GM23338 (cell line): ENCODE measurements around the gene HOXA3. TPM values are rescaled to one million over a fixed set of nuclear protein-coding genes. Genes with fewer than 3 reads are reported as not detected.

Experiments
- ATAC-seq: fragments of 200-7000 bp; cut with Tn5 transposase; 3 replicates; pipeline ENCODE4 v1.9.1; 2020
- DNase-seq: peaks from one replicate; pipeline ENCODE4 v3.0.0-alpha.2; 2015; ENCODE audit warnings: low spot score
- H2AFZ ChIP-seq: fragments of 200-600 bp; sonication (generic); 2 replicates; pipeline ENCODE4 v1.8.0; 2016; ENCODE audit warnings: antibody characterized with exemption, mild to moderate bottlenecking, moderate library complexity
- H3F3A ChIP-seq: fragments of 200-600 bp; sonication (generic); replicated peaks from 2 replicates; pipeline ENCODE4 v1.8.0; 2017; ENCODE audit warnings: antibody characterized with exemption, mixed run types, low read depth
- H3K27ac ChIP-seq: fragments of 200-600 bp; sonication (generic); 2 replicates; pipeline ENCODE4 v1.6.1; 2016; ENCODE audit warnings: low read depth
- H3K27me3 ChIP-seq: fragments of 200-600 bp; sonication (generic); 2 replicates; pipeline ENCODE4 v1.8.0; 2016; ENCODE audit warnings: mild to moderate bottlenecking, mixed run types, moderate library complexity; ENCODE audit not compliant: insufficient read depth
- H3K36me3 ChIP-seq: fragments of 200-600 bp; sonication (generic); 2 replicates; pipeline ENCODE4 v1.8.0; 2016; ENCODE audit warnings: mild to moderate bottlenecking; ENCODE audit not compliant: insufficient read depth
- H3K4me1 ChIP-seq: fragments of 200-600 bp; sonication (generic); 2 replicates; pipeline ENCODE4 v1.8.0; 2016; ENCODE audit warnings: mild to moderate bottlenecking, moderate library complexity; ENCODE audit not compliant: insufficient read depth
- H3K4me2 ChIP-seq: fragments of 200-600 bp; sonication (generic); 2 replicates; pipeline ENCODE4 v1.7.1; 2017; ENCODE audit warnings: mixed run types
- H3K4me3 ChIP-seq: fragments of 200-600 bp; sonication (generic); 2 replicates; pipeline ENCODE4 v1.6.1; 2016; ENCODE audit warnings: mixed run types
- H3K79me2 ChIP-seq: fragments of 200-600 bp; sonication (generic); replicated peaks from 2 replicates; pipeline ENCODE4 v1.8.0; 2017; ENCODE audit warnings: mild to moderate bottlenecking; ENCODE audit not compliant: insufficient read depth
- H3K9me2 ChIP-seq: fragments of 200-600 bp; sonication (generic); 2 replicates; pipeline ENCODE4 v1.8.0; 2017; ENCODE audit not compliant: insufficient read depth
- H4K20me1 ChIP-seq: fragments of 200-600 bp; sonication (generic); replicated peaks from 2 replicates; pipeline ENCODE4 v1.8.0; 2017; ENCODE audit warnings: mild to moderate bottlenecking; ENCODE audit not compliant: insufficient read depth
- H3K27ac Mint-ChIP-seq: 2 replicates; pipeline ENCODE4 v1.8.0; 2020; ENCODE audit warnings: inconsistent platforms, mild to moderate bottlenecking, moderate library complexity, mixed read lengths
- H3K27me3 Mint-ChIP-seq: 3 replicates; pipeline ENCODE4 v1.8.0; 2022; ENCODE audit warnings: low read depth, mild to moderate bottlenecking, moderate library complexity, mixed read lengths, inconsistent platforms; ENCODE audit not compliant: insufficient read depth, poor library complexity
- H3K36me3 Mint-ChIP-seq: 3 replicates; pipeline ENCODE4 v1.8.0; 2021; ENCODE audit warnings: low read depth, mild to moderate bottlenecking, inconsistent platforms, moderate library complexity, mixed read lengths
- H3K4me1 Mint-ChIP-seq: 3 replicates; pipeline ENCODE4 v1.8.0; 2020; ENCODE audit warnings: mild to moderate bottlenecking, inconsistent platforms, mixed read lengths
- H3K4me3 Mint-ChIP-seq: 3 replicates; pipeline ENCODE4 v1.8.0; 2021; ENCODE audit warnings: moderate library complexity, mild to moderate bottlenecking, inconsistent platforms, mixed read lengths
- H3K9me3 Mint-ChIP-seq: 3 replicates; pipeline ENCODE4 v1.8.0; 2020; ENCODE audit warnings: moderate library complexity, mild to moderate bottlenecking, inconsistent platforms, mixed read lengths
- EZH2 ChIP-seq: fragments of 200-600 bp; sonication (generic); IDR thresholded peaks from one replicate; pipeline ENCODE4 v1.8.0; 2017; ENCODE audit warnings: antibody characterized with exemption, mild to moderate bottlenecking, low read depth; ENCODE audit not compliant: unreplicated experiment
- EZH2phosphoT487 ChIP-seq: fragments of 200-600 bp; sonication (generic); IDR thresholded peaks from one replicate; pipeline ENCODE4 v1.8.1; 2018; ENCODE audit warnings: antibody characterized with exemption; ENCODE audit not compliant: unreplicated experiment
- JUNB ChIP-seq: IDR thresholded peaks from one replicate; pipeline ENCODE4 v1.6.1; 2016; ENCODE audit warnings: antibody characterized with exemption; ENCODE audit not compliant: unreplicated experiment
- ZNF331 ChIP-seq: fragments of 250-450 bp; sonication (Bioruptor Pico); IDR thresholded peaks from 2 replicates; pipeline ENCODE4 v1.5.0; 2020; ENCODE audit warnings: low read depth, mild to moderate bottlenecking, moderate library complexity
- polyA plus RNA-seq: library from polyadenylated mRNA; unstranded; fragments of >200 nt; fragmentation: Nextera tagmentation; extraction: Ambion mirVana; gene quantifications from 2 replicates; pipeline ENCODE4 v1.2.1, GENCODE V29; 2016
- total RNA-seq: library from RNA; depleted of rRNA; stranded (reverse); fragments of >200 nt; shearing (Covaris generic); gene quantifications from 2 replicates; pipeline ENCODE4 v1.2.3, GENCODE V29; 2014
- TF ChIP-seq, protein P1 (sequence below): IDR thresholded peaks from 2 replicates; pipeline ENCODE4 v1.6.1; 2016; ENCODE audit warnings: antibody characterized with exemption

Gene HOXA3
- total and polyA plus RNA-seq, 2 experiments from 2014 or later = not detected

DNA sequence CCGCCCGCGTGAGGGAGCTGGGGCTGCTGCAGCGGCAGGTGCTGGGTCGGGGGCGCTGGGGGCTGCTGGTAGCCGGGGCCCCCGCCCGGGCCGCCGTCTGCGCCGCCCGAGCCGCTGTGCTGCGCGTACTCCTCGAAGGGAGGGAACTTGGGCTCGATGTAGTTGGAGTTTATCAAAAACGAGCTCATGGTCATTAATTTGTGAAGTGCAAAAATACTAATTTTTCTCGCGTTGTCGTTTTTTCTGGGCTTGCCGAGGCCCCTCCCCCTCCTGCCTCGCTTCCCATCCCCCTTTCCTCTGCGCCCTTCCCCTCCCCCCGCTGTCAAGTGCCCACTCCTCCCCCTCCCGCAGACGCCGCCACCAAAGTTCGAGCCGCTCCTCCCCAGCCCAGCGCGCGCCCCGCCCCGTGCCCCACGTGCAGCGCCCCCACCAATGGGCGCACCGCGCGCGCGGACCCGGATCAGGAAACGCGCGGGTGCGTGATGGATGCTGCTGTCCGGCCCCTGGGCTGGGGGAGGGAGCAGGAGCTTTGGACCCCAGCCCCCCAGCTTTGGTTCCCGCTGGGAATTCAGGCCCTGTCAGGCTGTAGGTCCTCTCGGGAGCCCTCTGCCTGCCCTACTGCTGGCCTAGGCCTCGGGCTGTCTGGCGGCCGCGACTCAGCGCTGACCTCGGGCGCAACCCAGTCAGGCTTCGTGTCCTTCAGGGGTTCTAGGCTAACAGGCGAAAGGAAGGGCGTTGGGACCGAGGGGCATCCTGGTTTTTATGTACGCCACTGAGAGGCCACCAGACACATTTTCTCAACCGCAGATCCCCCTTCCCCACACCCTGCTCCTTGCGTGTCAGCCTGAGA is 21.6 kb downstream of the HOXA3 start, which contains the start of gene HOXA4:
TSS of gene HOXA4 (minus strand) at position 218 of the 850 bp plus-strand sequence. CDS start at position 194, 24 bp downstream.
- Histone ChIP-seq H3F3A (peaks cover 55% of the 10 kb centered on the region), H3K79me2 (no peaks in the 10 kb centered on the region), H2AFZ (peak within 1 kb of the TSS; percentile 56; the same call in 1 of the 2 replicates), H3K36me3 (no peaks in the 10 kb centered on the region), H3K27ac (no peak within 1 kb of the TSS), H3K4me2 (peak within 1 kb of the TSS; percentile 84), H3K9me2 (no peaks in the 10 kb centered on the region), H4K20me1 (peaks cover 71% of the 10 kb centered on the region), H3K27me3 (peaks cover 100% of the 10 kb centered on the region), H3K4me3 (peak within 1 kb of the TSS; percentile 62), H3K4me1 (peaks cover 11% of the 10 kb centered on the region; the same call in 1 of the 2 replicates)
- Mint-ChIP-seq H3K4me3 (peak within 1 kb of the TSS; percentile 53), H3K36me3 (no peaks in the 10 kb centered on the region), H3K27ac (no peak within 1 kb of the TSS), H3K4me1 (no peaks in the 10 kb centered on the region; the same call in 2 of the 3 replicates), H3K27me3 (peaks cover 96% of the 10 kb centered on the region), H3K9me3 (no peaks in the 10 kb centered on the region; the same call in 2 of the 3 replicates)
- DNase-seq (peak; percentile 89), ATAC-seq (peak; percentile 83)
- TF ChIP-seq, protein P1, sequence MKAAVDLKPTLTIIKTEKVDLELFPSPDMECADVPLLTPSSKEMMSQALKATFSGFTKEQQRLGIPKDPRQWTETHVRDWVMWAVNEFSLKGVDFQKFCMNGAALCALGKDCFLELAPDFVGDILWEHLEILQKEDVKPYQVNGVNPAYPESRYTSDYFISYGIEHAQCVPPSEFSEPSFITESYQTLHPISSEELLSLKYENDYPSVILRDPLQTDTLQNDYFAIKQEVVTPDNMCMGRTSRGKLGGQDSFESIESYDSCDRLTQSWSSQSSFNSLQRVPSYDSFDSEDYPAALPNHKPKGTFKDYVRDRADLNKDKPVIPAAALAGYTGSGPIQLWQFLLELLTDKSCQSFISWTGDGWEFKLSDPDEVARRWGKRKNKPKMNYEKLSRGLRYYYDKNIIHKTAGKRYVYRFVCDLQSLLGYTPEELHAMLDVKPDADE = no peak
- TF ChIP-seq EZH2phosphoT487 (peak; percentile 84), EZH2 (peak; percentile 89)

DNA sequence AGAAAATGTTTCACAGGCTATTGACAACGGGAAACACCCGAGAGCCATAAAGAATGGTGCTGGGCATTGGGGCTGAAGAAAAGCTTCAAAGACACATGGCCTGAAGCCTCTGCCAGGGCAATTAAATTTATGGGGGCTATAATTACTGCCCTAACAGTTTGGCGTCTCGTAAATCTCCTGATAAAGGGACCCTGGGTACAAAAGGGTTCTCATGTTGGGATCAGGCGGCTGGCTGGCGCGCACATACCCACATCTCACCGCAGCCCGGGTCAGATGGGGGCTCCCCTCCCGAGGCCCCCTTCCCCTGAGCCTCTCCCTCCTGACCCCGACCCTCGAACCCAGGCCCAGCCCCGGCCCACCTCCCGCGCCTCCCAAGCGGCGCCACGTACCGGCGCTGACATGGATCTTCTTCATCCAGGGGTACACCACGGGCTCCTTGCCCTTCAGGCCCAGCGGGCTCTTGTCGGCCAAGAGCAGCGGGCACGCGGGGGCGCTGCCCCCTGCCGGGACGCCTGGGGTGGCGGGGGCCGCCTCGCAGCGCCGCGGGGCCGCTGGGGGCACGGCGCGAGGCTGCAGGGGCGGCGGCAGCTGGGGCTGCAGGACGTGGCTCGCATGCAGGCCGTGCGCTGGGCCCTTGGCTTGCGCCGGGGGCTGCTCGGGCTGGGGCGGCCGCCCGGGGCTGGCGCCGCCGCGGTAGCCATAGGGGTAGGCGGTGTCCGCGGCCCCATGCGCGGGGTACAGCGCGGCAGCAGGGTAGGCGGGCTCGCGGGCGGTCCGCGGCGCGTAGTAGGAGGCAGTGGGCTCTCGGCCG is 22.4 kb downstream of the HOXA3 start:
- peak; percentile 57 for ATAC-seq
- DNase-seq = peak; percentile 41
- peaks cover 100% of the 10 kb centered on the region for H3K27me3 ChIP-seq
- H3K36me3 ChIP-seq = no peaks in the 10 kb centered on the region
- H3F3A ChIP-seq = peaks cover 55% of the 10 kb centered on the region
- H3K79me2 ChIP-seq = no peaks in the 10 kb centered on the region
- no peaks in the 10 kb centered on the region for H3K9me2 ChIP-seq
- H3K4me2 ChIP-seq = peak overlapping the region; percentile 84; the same call in 1 of the 2 replicates
- H3K27ac ChIP-seq = no peak overlapping the region
- H3K27ac Mint-ChIP-seq = no peak overlapping the region
- peak overlapping the region; percentile 25; the same call in 1 of the 3 replicates for H3K4me3 Mint-ChIP-seq
- no peak overlapping the region for H2AFZ ChIP-seq
- peaks cover 96% of the 10 kb centered on the region for H3K27me3 Mint-ChIP-seq
- TF ChIP-seq EZH2phosphoT487 (peak; percentile 52), EZH2 (peak; percentile 94), ZNF331 (CRISPR knock-in tag) (no peak), JUNB (no peak)
- H3K4me3 ChIP-seq = peak overlapping the region; percentile 62; the same call in 1 of the 2 replicates
- no peaks in the 10 kb centered on the region; the same call in 2 of the 3 replicates for H3K9me3 Mint-ChIP-seq
- H4K20me1 ChIP-seq = peaks cover 65% of the 10 kb centered on the region
- peaks cover 11% of the 10 kb centered on the region; the same call in 1 of the 2 replicates for H3K4me1 ChIP-seq
- no peaks in the 10 kb centered on the region for H3K36me3 Mint-ChIP-seq
- H3K4me1 Mint-ChIP-seq = no peaks in the 10 kb centered on the region; the same call in 2 of the 3 replicates
